ENCODE data around the gene DHX30.

DHX30 gene

DNA sequence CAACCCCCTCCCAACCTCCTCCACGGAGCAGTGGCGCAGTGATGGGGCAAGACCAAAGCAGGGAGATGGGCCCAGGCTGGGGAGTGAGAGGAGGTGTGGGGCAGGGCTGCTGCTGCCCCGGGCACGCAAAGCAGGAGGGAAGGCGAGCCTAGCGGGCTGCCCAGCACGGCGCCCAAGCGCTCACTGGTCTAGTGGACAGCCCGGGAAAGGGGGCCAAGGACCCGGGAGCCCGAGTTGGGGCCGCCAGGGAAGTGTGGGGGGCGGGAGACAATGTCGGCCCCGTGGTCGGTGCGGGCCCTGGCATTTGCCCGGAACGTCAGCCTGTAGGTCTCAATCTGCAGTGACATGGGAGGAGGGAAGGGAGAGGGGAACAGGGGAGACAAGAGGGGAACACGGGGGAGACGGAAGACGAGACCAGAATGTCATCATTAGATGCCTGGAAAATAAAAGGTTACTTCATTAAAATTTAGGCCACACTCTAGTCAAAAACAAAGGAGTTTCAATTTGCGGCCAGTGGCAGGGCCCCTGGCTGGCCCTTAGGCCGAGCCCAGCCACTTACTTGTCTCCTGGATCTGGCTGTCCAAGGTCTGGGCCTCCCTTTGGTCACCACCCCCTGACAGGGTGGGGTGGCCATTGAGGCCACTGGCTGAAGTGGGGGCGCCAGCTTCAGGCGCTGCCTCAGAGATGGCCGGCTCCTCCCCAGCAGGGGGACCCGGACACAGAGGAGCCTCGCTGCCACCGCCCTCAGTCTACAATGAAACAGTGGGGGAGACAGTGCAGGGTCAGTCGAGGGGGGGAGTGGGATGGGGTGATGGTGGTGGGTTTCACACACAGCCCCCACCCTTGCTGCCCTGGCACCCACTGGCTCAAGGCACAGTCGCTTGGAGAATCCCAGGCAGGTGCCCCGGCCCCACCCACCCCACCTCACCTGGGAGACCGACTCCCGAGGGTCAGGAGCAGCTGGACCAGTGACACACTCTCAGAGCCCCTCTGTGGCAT, 50.0 kb downstream of the DHX30 start:
- no peak for DNase-seq

GRCh38 chr3:47854267-47854666, 51.3 kb downstream of the DHX30 start:
- no peak for DNase-seq

GRCh38 chr3:47854720-47855455, 52.0 kb downstream of the DHX30 start:
- DNase-seq, result no peak

GRCh38 chr3:47855461-47856383, 52.8 kb downstream of the DHX30 start:
- DNase-seq, result no peak

DNA sequence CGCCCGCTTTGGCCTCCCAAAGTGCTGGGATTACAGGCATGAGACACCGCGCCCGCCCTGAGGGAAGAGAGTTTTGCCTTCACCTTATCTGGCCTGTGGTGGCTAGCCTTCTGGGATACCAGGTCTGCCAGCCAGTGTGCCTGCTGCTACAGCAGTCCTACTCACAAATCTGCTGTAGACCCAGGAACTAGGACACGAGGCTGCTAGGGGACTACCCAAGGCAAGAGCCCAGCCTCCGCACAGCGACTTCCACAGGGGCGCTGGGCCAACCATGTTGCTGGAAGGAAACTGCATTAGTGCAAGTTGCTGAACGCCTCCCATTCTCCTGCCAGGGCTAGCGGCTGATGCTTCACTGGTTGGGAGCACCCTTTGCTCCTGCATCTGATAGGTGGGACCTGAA, 53.7 kb downstream of the DHX30 start:
- DNase-seq, result no peak

- DNase-seq, result no peak
These were observed 54.2 kb downstream of the DHX30 start for GRCh38 chr3:47857151-47857550.

DNA sequence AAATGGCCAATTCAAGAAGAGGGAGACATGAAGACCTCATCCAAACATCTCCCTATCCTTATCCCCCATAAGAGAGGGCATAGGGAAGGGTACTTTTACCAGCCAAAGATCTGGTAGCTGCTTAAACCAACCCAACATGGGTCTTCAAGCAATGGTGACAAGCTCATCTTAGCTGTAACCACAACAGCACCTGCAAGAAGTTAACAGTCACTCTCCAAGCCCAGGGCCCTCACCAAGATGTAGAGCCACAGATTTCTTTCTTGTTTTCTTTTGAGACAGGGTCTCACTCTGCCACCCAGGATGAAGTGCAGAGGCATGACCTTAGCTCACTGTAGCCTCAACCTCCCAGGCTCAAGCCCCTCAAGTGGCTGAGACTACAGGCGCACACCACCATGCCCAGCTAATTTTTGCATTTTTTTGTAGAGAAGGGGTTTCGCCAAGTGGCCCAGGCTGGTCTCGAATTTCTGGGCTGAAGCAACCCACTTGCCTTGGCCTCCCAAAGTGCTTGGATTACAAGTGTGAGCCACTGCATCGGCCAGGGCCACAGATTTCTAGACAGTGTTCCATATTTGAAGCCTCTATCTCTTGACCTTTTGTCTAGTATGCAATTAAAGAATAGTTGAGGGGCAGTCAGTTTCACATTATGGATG, 57.1 kb downstream of the DHX30 start:
- DNase-seq, result no peak

- no peak for DNase-seq
These were observed 60.6 kb downstream of the DHX30 start for GRCh38 chr3:47863391-47864128.

- DNase-seq, result no peak
These were observed 62.3 kb downstream of the DHX30 start for GRCh38 chr3:47865192-47865591.

DNA sequence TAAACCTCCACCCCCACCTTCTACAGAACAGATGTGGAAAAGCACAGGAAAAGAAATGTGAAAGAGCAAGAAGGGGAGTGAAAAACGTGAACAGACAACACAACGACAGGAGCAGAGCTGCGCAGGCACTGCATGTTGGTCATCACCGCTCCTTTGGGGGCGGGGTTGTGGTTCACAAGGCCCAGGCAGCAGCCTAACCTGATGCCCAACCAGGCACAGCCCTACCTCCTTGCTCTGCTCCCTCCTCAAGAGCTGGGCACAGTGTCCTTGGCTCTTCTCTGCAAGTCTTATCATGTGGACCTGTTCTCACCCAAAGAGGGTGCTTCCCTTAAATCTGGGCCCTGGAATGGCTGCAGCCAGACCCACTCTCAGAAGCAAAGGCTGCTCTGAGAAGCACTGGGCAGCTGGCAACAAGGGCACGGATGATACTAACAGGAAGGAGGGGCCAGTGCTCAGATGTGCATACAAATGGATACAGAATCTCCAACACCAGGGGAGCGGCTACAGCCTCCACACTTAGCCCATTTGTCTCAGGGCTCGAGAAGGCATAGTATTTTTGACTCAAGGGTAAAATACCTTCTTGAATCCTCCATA, 64.6 kb downstream of the DHX30 start:
- no peak for DNase-seq

DNA sequence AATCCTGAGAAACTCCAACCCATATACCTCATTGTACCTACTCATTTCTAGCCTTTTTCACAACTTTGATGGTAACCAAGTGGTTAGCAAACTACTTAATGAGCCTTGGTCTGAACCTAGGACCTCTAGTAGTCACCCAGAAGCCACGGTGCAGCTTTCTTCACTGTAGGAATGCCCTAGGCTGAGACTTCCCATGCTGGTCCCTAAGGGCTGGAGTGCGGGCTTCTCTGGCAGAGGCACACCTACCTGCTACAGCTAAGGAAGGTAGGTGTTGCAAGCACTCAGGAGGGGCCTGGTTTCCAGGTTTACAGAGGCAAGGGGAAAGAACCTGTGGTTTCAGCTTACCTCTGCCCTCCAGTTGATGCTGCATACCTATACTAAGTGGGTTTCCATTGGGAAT, 65.4 kb downstream of the DHX30 start:
- no peak for DNase-seq

GRCh38 chr3:47870156-47870555, 67.2 kb downstream of the DHX30 start:
- no peak for DNase-seq

- no peak for DNase-seq
These were observed 67.8 kb downstream of the DHX30 start for GRCh38 chr3:47870702-47871260.

DNA sequence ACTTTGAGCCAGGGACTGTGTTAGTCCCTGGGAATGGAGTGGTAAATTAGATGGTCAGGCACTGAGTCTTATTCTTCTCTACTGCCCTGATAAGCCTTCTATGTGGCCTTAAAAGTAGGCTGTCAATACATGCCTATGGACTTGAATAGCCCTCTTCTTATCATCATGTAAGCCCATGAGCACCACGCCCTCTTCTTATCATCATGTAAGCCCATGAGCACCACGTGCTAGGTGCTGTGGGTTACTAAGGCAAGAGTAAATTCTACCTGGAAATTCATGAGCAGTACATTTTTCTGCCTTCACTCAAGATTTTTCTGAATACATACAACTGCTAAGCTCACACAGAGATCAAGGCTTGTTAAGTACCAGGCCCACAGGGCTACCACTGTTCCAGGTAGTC, 68.5 kb downstream of the DHX30 start:
- no peak for DNase-seq

DNA sequence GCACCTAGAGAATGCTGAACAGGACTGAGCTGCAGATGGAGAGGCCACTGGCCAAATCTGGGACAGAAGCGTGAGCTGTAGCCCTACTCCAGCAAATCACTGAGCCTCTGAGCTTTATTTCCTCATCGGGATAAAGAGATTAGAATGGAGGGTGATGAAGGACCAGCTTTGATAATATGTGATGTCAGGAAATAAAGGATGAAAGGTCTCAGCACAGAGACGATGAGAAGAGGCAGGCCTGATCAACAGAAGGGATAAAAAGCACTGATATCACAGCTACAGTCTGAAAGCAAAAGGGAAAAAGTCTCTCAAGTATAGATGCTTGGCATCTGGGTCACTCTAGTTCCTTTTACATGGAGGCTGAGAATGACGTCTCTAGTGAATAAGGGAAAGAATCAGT, 70.0 kb downstream of the DHX30 start:
- DNase-seq, result no peak

GRCh38 chr3:47874438-47874837, 71.5 kb downstream of the DHX30 start:
- DNase-seq, result no peak

- no peak for DNase-seq
These were observed 72.0 kb downstream of the DHX30 start for GRCh38 chr3:47874913-47875312.

GRCh38 chr3:47877290-47877689, 74.4 kb downstream of the DHX30 start:
- DNase-seq, result no peak

- DNase-seq, result no peak
These were observed 74.8 kb downstream of the DHX30 start for GRCh38 chr3:47877719-47878118.

GRCh38 chr3:47882338-47882737, 79.4 kb downstream of the DHX30 start:
- no peak for DNase-seq

DNA sequence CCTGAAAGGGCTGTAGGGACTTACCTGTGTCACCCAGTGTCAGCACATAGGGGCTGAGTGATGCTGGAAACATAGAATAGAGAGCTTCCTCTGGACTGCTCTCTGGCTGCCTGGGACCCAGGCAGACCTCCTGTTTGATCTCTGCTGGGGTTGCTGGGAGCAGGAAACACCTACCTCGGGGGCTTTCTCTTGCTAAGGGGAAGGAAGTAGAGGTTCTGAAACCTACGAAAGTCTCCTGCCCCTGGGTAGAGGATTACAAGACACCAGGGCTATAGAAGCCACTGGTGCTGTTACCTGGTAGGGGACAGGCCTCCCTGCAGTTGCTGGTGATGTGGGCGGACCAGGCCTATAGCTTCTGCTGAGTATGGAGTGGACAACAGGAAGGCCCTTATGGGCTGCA, 81.7 kb downstream of the DHX30 start:
- no peak for DNase-seq

All from stimulated activated CD4-positive, alpha-beta T cell treated with anti-CD3 and anti-CD28 coated beads, Interleukin-4, amount 100 ng/mL, for 4 hours (primary cell).